Heart left ventricle (tissue), 13 donors: ENCODE measurements around the gene TCAF1.

ENCODE experiments used
- CTCF ChIP-seq, 12 donors: fragments of 200-600 bp; sonication (generic) in 4 of 12; IDR thresholded peaks; one replicate each; pipeline versions ENCODE4 v1.5.0 to v1.8.0; 2018 to 2022; ENCODE audit warnings: antibody characterized with exemption in 12 of 12, mild to moderate bottlenecking in 5 of 12
- POLR2A ChIP-seq, 2 donors: fragments of 450-650 bp; IDR thresholded peaks; one replicate each; pipeline ENCODE4 v1.6.1; 2017; ENCODE audit warnings: antibody characterized with exemption in 2 of 2, mild to moderate bottlenecking in 2 of 2, moderate library complexity in 2 of 2
- donor health status: ischemic (EF 13 %, LVEDD 7.1; RV severe dilation, severe dysfunction).
- donor health status: DM: no; HTN: yes; CAD: no.
- donor health status: DM: no; HTN: no; CAD: no.
- donor health status: ischemic (EF 25% LVEDD 6.9; RV normal size, moderate dysfunction).
- donor health status: ischemic (EF 25% LVEDD 5.7; RV mildly dilated, moderate dysfunction).
- donor health status: ischemic (EF 35%, LVEDD 5.7; RV mildly dilated, moderate dysfunction).
- donor health status: nonischemic (EF 11% LVEDD 7.7; RV severe dilation, severe dysfunction).
- donor health status: DM: yes; HTN: yes; CAD: no.
- donor health status: PGD.
- donor health status: ischemic (EF 29% LVEDD 5.4; RV normal size, mild dysfunction).
- donor health status: nonischemic (EF 23%, LVEDD 6.1; RV moderate dilation, normal function).

DNA sequence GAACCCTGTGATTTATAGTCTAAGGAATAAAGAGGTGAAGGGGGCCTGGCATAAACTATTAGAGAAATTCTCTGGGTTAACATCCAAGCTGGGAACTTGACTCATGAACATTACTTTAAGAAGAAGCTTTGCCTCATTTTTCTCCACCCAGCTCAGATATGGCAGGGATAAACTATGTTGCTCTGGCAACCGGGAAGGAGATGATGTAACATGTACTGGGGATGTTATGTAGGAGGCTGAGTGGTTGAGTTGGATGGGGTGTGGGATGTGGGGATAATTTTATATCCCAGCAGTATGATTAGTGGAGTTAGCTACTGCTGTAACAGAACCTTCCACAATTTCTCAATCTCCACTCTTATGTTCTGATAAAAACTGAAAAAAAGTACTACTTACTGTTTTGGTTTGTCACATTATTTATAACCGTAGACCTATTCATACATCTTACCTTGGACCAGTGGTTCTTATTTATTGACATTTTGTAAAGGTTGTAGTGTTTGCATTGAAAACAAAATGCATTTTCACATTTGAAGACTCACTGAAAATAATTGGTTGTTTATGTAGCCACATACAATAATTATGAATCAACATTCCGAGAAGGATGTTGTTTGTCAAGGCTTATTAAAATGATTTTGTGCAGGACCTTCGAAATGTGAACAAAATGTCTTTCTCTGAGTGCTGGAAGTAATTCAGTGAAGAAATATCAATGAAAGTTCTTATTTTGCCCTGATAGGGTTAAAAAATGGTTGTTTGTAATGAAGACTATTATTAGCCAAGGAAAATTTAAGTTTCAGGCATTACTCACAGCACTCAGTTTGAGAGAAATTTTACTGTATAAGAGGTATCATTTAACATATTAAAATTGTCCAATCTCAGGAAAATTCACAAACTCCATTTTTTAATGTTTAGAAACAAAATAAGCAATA lies 34.4 kb upstream of the TCAF1 start:
- TF ChIP-seq CTCF (IDR thresholded peaks at IDR 0.05) (no peak), POLR2A (IDR thresholded peaks at IDR 0.05) (no peak)
